Smooth muscle cell (in vitro differentiated cells): ENCODE results near the gene CTSE. TPM values are rescaled to one million over a fixed set of nuclear protein-coding genes. Genes with fewer than 3 reads are reported as not detected.

Experiments used
- DNase-seq: peaks from one replicate; lab custom pipeline; 2025; ENCODE audit not compliant: unreplicated experiment; lab: John Stamatoyannopoulos, UW
- H2AFZ ChIP-seq: fragments of 200-600 bp; sonication (generic); 2 replicates; pipeline ENCODE4 v1.6.0; 2016; ENCODE audit warnings: antibody characterized with exemption, low read depth, mild to moderate bottlenecking
- H3F3A ChIP-seq: fragments of 200-600 bp; sonication (generic); 2 replicates; pipeline ENCODE4 v1.6.0; 2017; ENCODE audit warnings: antibody characterized with exemption, low read depth
- H3K27ac ChIP-seq: fragments of 200-600 bp; sonication (generic); 2 replicates; pipeline ENCODE4 v1.5.1; 2016; ENCODE audit warnings: low read depth, mild to moderate bottlenecking
- H3K27me3 ChIP-seq: fragments of 200-600 bp; sonication (generic); 2 replicates; pipeline ENCODE4 v1.6.1; 2016; ENCODE audit warnings: low read depth, mild to moderate bottlenecking
- H3K36me3 ChIP-seq: fragments of 200-600 bp; sonication (generic); 2 replicates; pipeline ENCODE4 v1.5.1; 2016; ENCODE audit warnings: low read depth
- H3K4me1 ChIP-seq: fragments of 200-600 bp; sonication (generic); 2 replicates; pipeline ENCODE4 v1.5.1; 2016; ENCODE audit warnings: low read depth
- H3K4me2 ChIP-seq: fragments of 200-600 bp; sonication (generic); 2 replicates; pipeline ENCODE4 v1.6.0; 2016; ENCODE audit warnings: mild to moderate bottlenecking
- H3K4me3 ChIP-seq: fragments of 200-600 bp; sonication (generic); 2 replicates; pipeline ENCODE4 v1.5.1; 2016; ENCODE audit warnings: mild to moderate bottlenecking
- H3K79me2 ChIP-seq: fragments of 200-600 bp; sonication (generic); 2 replicates; pipeline ENCODE4 v1.6.0; 2016; ENCODE audit warnings: low read depth, mild to moderate bottlenecking
- H3K9ac ChIP-seq: fragments of 200-600 bp; sonication (generic); 2 replicates; pipeline ENCODE4 v1.6.0; 2016; ENCODE audit warnings: low read depth
- H3K9me3 ChIP-seq: fragments of 200-600 bp; sonication (generic); replicated peaks from 2 replicates; pipeline ENCODE4 v1.5.1; 2016; ENCODE audit warnings: low read depth
- H4K20me1 ChIP-seq: fragments of 200-600 bp; sonication (generic); 2 replicates; pipeline ENCODE4 v1.6.0; 2016; ENCODE audit warnings: low read depth
- WGBS: methylation state at CpG from one replicate; pipeline ENCODE4 v1.1.7; 2016; ENCODE audit warnings: low lambda C conversion rate; 5-methylcytosine and 5-hydroxymethylcytosine counted together
- polyA plus RNA-seq: library from polyadenylated mRNA; unstranded; fragments of >200 nt; fragmentation: Nextera tagmentation; extraction: Ambion mirVana; gene quantifications from 2 replicates; pipeline ENCODE4 v1.2.1, GENCODE V29; 2016
- total RNA-seq: library from RNA; depleted of rRNA; stranded (reverse); fragments of >200 nt; gene quantifications from 2 replicates; pipeline ENCODE4 v1.2.3, GENCODE V29; 2014
- TF ChIP-seq, protein P1 (sequence below): fragments of 200-600 bp; sonication (generic); IDR thresholded peaks from 2 replicates; pipeline ENCODE4 v1.5.1; 2017; ENCODE audit warnings: borderline replicate concordance, mild to moderate bottlenecking, antibody characterized with exemption; ENCODE audit not compliant: insufficient read depth, poor library complexity, severe bottlenecking

Gene CTSE
- total and polyA plus RNA-seq, 2 experiments from 2014 or later: not detected

DNA sequence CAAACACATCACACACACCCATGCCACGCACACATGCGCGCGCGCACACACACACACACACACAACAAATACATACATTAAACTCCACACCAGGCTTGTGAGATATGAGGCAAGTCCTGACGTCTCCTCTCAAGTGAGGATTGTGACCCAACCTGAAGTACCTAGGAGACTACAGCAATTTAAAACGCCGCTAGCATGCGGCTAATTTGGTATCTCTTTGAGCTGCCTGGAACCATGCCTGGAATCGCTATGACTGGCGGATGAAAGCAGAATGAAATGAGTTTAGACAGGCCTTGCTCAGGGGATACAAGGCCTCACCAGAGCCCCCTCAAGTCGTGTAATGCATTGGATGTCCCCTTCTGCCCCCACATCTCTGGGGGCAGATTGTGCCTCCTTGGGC lies 18.9 kb downstream of the CTSE start:
- TF ChIP-seq, protein P1, sequence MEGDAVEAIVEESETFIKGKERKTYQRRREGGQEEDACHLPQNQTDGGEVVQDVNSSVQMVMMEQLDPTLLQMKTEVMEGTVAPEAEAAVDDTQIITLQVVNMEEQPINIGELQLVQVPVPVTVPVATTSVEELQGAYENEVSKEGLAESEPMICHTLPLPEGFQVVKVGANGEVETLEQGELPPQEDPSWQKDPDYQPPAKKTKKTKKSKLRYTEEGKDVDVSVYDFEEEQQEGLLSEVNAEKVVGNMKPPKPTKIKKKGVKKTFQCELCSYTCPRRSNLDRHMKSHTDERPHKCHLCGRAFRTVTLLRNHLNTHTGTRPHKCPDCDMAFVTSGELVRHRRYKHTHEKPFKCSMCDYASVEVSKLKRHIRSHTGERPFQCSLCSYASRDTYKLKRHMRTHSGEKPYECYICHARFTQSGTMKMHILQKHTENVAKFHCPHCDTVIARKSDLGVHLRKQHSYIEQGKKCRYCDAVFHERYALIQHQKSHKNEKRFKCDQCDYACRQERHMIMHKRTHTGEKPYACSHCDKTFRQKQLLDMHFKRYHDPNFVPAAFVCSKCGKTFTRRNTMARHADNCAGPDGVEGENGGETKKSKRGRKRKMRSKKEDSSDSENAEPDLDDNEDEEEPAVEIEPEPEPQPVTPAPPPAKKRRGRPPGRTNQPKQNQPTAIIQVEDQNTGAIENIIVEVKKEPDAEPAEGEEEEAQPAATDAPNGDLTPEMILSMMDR: no peak
- Histone ChIP-seq H3K79me2 (peaks cover 4% of the 10 kb centered on the region), H4K20me1 (peaks cover 3% of the 10 kb centered on the region), H3K9ac (peak overlapping the region; percentile 20), H3K27me3 (no peaks in the 10 kb centered on the region), H3K4me2 (no peak overlapping the region), H3K27ac (peak overlapping the region; percentile 97), H3K4me1 (peaks cover 24% of the 10 kb centered on the region), H2AFZ (no peak overlapping the region), H3K9me3 (no peaks in the 10 kb centered on the region), H3K4me3 (no peak overlapping the region), H3K36me3 (no peaks in the 10 kb centered on the region), H3F3A (peaks cover 36% of the 10 kb centered on the region)
- no peak for DNase-seq
- WGBS: 82% methylated on average over 12 of the region's 12 CpGs

DNA sequence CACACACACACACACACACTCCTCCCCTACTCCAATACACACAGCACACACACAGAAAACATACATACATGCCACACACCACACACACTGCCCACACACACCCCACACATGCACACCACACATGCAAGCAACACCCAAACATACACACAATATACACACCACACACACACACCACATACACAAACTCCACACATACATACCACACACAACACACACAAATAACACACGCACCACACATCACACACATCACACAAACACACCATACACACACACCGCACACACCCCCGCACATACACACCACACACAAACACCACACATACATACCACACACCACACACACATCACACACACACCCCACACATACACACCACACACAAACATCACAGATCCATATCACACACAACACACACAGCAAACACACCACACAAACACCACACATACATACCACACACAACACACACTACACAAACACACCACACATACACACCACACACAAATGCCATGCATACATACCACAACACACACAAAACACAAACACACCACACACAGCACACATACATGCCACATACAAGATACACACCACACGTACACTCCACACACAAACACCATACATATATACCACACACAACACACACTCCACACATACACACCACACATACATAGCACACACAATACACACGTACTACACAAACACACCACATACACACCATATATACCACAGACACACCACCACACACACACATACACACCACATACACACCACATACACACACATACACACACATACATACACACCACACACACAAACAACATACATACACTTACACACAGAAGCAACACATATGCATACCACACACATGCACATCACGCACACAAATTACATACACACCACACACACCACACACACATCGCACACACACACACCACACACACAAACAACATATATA lies 19.6 kb downstream of the CTSE start:
- H3K4me2 ChIP-seq: no peak overlapping the region
- no peaks in the 10 kb centered on the region for H3K36me3 ChIP-seq
- no peak overlapping the region for H2AFZ ChIP-seq
- peaks cover 36% of the 10 kb centered on the region for H3F3A ChIP-seq
- H3K9ac ChIP-seq: peak overlapping the region; percentile 71
- peaks cover 3% of the 10 kb centered on the region for H4K20me1 ChIP-seq
- peaks cover 24% of the 10 kb centered on the region for H3K4me1 ChIP-seq
- peaks cover 11% of the 10 kb centered on the region for H3K79me2 ChIP-seq
- 98% methylated on average over 7 of the region's 7 CpGs for WGBS
- H3K4me3 ChIP-seq: no peak overlapping the region
- no peaks in the 10 kb centered on the region for H3K27me3 ChIP-seq
- TF ChIP-seq, protein P1: no peak
- peak overlapping the region; percentile 97 for H3K27ac ChIP-seq
- H3K9me3 ChIP-seq: no peaks in the 10 kb centered on the region
- no peak for DNase-seq

DNA sequence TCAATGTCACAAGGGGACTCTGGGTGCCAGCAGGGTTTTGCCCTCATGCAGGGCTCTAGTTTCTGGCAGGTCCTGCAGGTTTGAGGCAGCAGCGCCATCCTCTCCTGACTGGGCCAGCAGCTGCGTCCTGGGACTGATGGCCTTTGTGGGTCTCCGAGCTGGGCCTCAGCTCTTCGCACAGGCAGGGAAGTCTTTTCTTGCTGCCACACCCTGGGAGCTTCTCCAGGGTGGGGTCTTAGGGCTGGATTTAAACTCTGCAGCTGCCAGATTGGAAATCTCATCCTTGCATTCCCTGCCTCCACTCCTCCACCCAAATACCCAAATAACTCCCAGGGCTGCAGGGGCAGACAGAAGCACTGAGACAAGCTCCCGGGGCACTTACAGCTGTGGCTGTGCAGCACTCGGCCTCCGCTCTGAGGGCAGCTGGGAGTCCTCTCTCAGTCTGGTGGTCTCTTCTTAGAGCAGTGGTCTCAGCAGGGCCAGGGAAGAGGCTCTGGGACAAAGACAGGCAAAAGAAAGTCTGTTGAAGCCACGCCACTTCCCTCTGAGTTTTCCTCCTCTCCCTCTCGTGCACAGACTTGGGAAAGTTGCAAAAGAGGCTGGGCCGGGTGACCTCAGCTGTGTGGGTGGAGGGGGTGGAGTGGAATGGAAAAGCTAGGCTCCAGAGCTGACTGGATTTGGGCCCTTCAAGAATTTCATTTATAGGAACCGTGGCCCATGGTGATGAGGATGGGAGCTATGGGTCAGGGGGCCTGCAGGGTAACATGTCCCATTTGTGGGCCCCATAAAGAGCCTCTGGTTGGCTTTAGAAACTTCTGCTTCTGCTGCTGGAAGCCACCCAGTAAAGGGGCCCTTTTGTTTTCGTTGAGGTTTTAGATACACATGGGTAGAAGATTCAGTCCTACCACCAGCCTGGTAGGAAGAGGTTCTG lies 20.6 kb downstream of the CTSE start, which contains the start of gene RAB7B:
RAB7B (minus strand) TSS at position 525 of the 931 bp plus-strand sequence. CDS start 9,260 bp downstream, outside the sequence.
- Histone ChIP-seq H3K9me3 (no peaks in the 10 kb centered on the region), H3K79me2 (peaks cover 11% of the 10 kb centered on the region), H3F3A (peaks cover 36% of the 10 kb centered on the region), H3K27me3 (no peaks in the 10 kb centered on the region), H3K36me3 (no peaks in the 10 kb centered on the region), H3K4me2 (peak within 1 kb of the TSS; percentile 87), H3K9ac (peak within 1 kb of the TSS; percentile 71), H3K4me3 (peak within 1 kb of the TSS; percentile 38), H3K4me1 (peaks cover 32% of the 10 kb centered on the region), H2AFZ (peak within 1 kb of the TSS; percentile 75), H4K20me1 (peaks cover 3% of the 10 kb centered on the region), H3K27ac (peak within 1 kb of the TSS; percentile 97)
- WGBS: 31% methylated on average over 12 of the region's 12 CpGs
- TF ChIP-seq, protein P1: no peak
- DNase-seq: peak; percentile 39
